HepG2 (cell line): ENCODE measurements around the gene SBNO1. TPM values are rescaled to one million over a fixed set of nuclear protein-coding genes. Genes with fewer than 3 reads are reported as not detected.

ENCODE experiments used
- ATAC-seq: fragments of 200-7000 bp; cut with Tn5 transposase; 3 replicates; pipeline ENCODE4 v1.9.1; 2020; ENCODE audit warnings: mild to moderate bottlenecking, moderate library complexity
- BruUV-seq: library from RNA; stranded (reverse); fragments of 400-500 nt; replicated peaks from 2 replicates; lab custom pipeline; 2021; lab: Mats Ljungman, UMichigan
- CTCF ChIA-PET: fragments of 300-600 bp; formaldehyde crosslinking; extraction: SDS; loops from one replicate; lab custom pipeline; 2021; ENCODE audit warnings: low total read pairs, inconsistent platforms, low intra/inter-chr PET ratio; lab: Yijun Ruan, JAX
- POLR2A ChIA-PET: fragments of 350-600 bp; sonication (Branson Sonifier 250); formaldehyde crosslinking; loops from one replicate; lab custom pipeline; 2020; ENCODE audit warnings: antibody characterized with exemption, inconsistent platforms; lab: Yijun Ruan, JAX
- DNase-seq: peaks from one replicate; pipeline ENCODE4 v3.0.0-alpha.2; 2015; ENCODE audit warnings: low spot score
- FAIRE-seq: peaks from 3 replicates; lab custom pipeline; 2011; peaks lifted over from hg19 to GRCh38; lab: Jason Lieb, UNC
- H2AFZ ChIP-seq: one replicate; pipeline ENCODE4 v1.6.1; 2011; ENCODE audit warnings: low read length, inconsistent platforms
- H3K27ac ChIP-seq: fragments of 300-600 bp; 3 replicates; pipeline ENCODE4 v1.8.0; 2011; ENCODE audit warnings: mixed run types, mild to moderate bottlenecking, mixed read lengths, low read length, inconsistent platforms; ENCODE audit not compliant: insufficient read depth; ENCODE audit errors: extremely low read length
- H3K27me3 ChIP-seq, 2 experiments: fragments of 200-600 bp in 1 of 2; 2 replicates in 1 of 2; 3 replicates in 1 of 2; pipeline versions ENCODE4 v1.6.0 to v1.8.0; 2011; ENCODE audit warnings: low read length in 2 of 2, mild to moderate bottlenecking in 2 of 2, moderate library complexity in 2 of 2, inconsistent platforms in 1 of 2; ENCODE audit not compliant: insufficient read depth in 2 of 2, control insufficient read depth in 1 of 2
- H3K36me3 ChIP-seq, 2 experiments: fragments of 200-600 bp in 1 of 2; replicated peaks in 1 of 2; 2 replicates in 1 of 2; 3 replicates in 1 of 2; pipeline versions ENCODE4 v1.5.1 to v1.8.0; 2011; ENCODE audit warnings: low read length in 2 of 2, inconsistent platforms in 1 of 2; ENCODE audit not compliant: insufficient read depth in 2 of 2, control insufficient read depth in 1 of 2
- H3K4me1 ChIP-seq: 2 replicates; pipeline ENCODE4 v1.5.1; 2012; ENCODE audit warnings: low read length, inconsistent platforms; ENCODE audit not compliant: insufficient read depth
- H3K4me2 ChIP-seq: 2 replicates; pipeline ENCODE4 v1.6.0; 2011; ENCODE audit warnings: low read depth, low read length, inconsistent platforms
- H3K4me3 ChIP-seq, 3 experiments: fragments of 200-600 bp in 1 of 3; sonication (generic), shearing (Covaris generic) in 1 of 3; replicated peaks in 1 of 3; 2 replicates each; pipeline ENCODE4 v1.5.1; 2011 to 2016; ENCODE audit warnings: low read length in 3 of 3, inconsistent platforms in 2 of 3, low read depth in 2 of 3, mild to moderate bottlenecking in 2 of 3, control low read depth in 1 of 3, mixed read lengths in 1 of 3; ENCODE audit not compliant: insufficient read depth in 1 of 3
- H3K79me2 ChIP-seq: one replicate; pipeline ENCODE4 v1.6.1; 2011; ENCODE audit warnings: low read length, inconsistent platforms; ENCODE audit not compliant: insufficient read depth
- H3K9ac ChIP-seq: 2 replicates; pipeline ENCODE4 v1.6.0; 2011; ENCODE audit warnings: mild to moderate bottlenecking, low read depth, low read length, inconsistent platforms; ENCODE audit not compliant: insufficient read depth
- H3K9me3 ChIP-seq: 2 replicates; pipeline ENCODE4 v1.5.1; 2012; ENCODE audit warnings: mild to moderate bottlenecking, low read length
- H4K20me1 ChIP-seq: 2 replicates; pipeline ENCODE4 v1.6.0; 2011; ENCODE audit warnings: inconsistent platforms, mild to moderate bottlenecking, low read length, moderate library complexity; ENCODE audit not compliant: insufficient read depth
- ATRX ChIP-seq: sonication (generic); formaldehyde crosslinking; IDR thresholded peaks from 2 replicates; pipeline ENCODE4 v1.4.0; 2020; ENCODE audit warnings: missing genetic modification reagents, borderline replicate concordance
- GFI1 ChIP-seq: sonication (generic); formaldehyde crosslinking; IDR thresholded peaks from 2 replicates; pipeline ENCODE4 v1.5.0; 2020; ENCODE audit warnings: missing genetic modification reagents, mild to moderate bottlenecking, borderline replicate concordance
- KDM3A ChIP-seq: IDR thresholded peaks from 2 replicates; pipeline ENCODE4 v1.6.1; 2018; ENCODE audit warnings: low read depth, missing compliant biosample characterization
- ZFY ChIP-seq: sonication (generic); formaldehyde crosslinking; IDR thresholded peaks from 2 replicates; pipeline ENCODE4 v1.4.0; 2020; ENCODE audit warnings: missing genetic modification reagents
- ZNF383 ChIP-seq: sonication (generic); formaldehyde crosslinking; IDR thresholded peaks from 2 replicates; pipeline ENCODE4 v1.4.0; 2020; ENCODE audit warnings: missing genetic modification reagents, mild to moderate bottlenecking, borderline replicate concordance
- WGBS: methylation state at CpG from one replicate; pipeline ENCODE4 v1.1.6; 2017; ENCODE audit warnings: low lambda C conversion rate; 5-methylcytosine and 5-hydroxymethylcytosine counted together
- in situ Hi-C: cut with HindIII; loops from 2 replicates; pipeline ENCODE4 v1.10.0; 2017; ENCODE audit warnings: low pct_unique_long_range_greater_than_20kb; ENCODE audit not compliant: extremely low pct_ligation_motif_present
- intact Hi-C: fragments of 100-400 bp; cut with micrococcal nuclease; formaldehyde crosslinking; loops from one replicate; pipeline ENCODE4 v1.10.0; 2022; ENCODE audit not compliant: unreplicated experiment
- polyA plus RNA-seq, 8 experiments: library from polyadenylated mRNA; depleted of rRNA in 3 of 8; stranded (reverse) in 7 of 8; unstranded in 1 of 8; fragments of >200 nt; fragmentation: Illumina TruSeq in 4 of 8; extraction: Trizol in 4 of 8; gene quantifications; 2 replicates each; pipeline versions ENCODE4 v1.2.1 to v1.2.3, GENCODE V29; 2011 to 2016; ENCODE audit warnings: low read depth in 4 of 8, missing spikeins in 1 of 8, mixed read lengths in 1 of 8; ENCODE audit not compliant: insufficient read depth in 1 of 8
- total RNA-seq, 5 experiments: library from RNA; depleted of rRNA; stranded (reverse); fragments of >200 nt; fragmentation: Illumina TruSeq; extraction: Trizol; gene quantifications; 2 replicates each; pipeline ENCODE4 v1.2.3, GENCODE V29; 2016; ENCODE audit warnings: low read depth in 1 of 5
- TF ChIP-seq, protein P1 (sequence below): sonication (generic); formaldehyde crosslinking; IDR thresholded peaks from 2 replicates; pipeline ENCODE4 v1.8.1; 2023; ENCODE audit warnings: mild to moderate bottlenecking, inconsistent platforms, moderate library complexity, missing genetic modification reagents, borderline replicate concordance
- TF ChIP-seq, protein P2 (sequence below): sonication (generic); formaldehyde crosslinking; IDR thresholded peaks from 2 replicates; pipeline ENCODE4 v1.5.0; 2020; ENCODE audit warnings: mild to moderate bottlenecking, missing genetic modification reagents, borderline replicate concordance
- TF ChIP-seq, protein P3 (sequence below): sonication (generic); formaldehyde crosslinking; IDR thresholded peaks from 2 replicates; pipeline ENCODE4 v1.4.0; 2020; ENCODE audit warnings: missing genetic modification reagents
- TF ChIP-seq, protein P4 (sequence below): sonication (generic); formaldehyde crosslinking; conservative IDR thresholded peaks from 2 replicates; pipeline ENCODE4 v1.4.0; 2020; ENCODE audit warnings: mild to moderate bottlenecking, missing genetic modification reagents, moderate library complexity

SBNO1 gene
- total and polyA plus RNA-seq, 2 of the 13 experiments (the other 11 are each of a cell fraction or from before 2014, with no cell fraction given): 10.9 to 40.2 TPM

DNA sequence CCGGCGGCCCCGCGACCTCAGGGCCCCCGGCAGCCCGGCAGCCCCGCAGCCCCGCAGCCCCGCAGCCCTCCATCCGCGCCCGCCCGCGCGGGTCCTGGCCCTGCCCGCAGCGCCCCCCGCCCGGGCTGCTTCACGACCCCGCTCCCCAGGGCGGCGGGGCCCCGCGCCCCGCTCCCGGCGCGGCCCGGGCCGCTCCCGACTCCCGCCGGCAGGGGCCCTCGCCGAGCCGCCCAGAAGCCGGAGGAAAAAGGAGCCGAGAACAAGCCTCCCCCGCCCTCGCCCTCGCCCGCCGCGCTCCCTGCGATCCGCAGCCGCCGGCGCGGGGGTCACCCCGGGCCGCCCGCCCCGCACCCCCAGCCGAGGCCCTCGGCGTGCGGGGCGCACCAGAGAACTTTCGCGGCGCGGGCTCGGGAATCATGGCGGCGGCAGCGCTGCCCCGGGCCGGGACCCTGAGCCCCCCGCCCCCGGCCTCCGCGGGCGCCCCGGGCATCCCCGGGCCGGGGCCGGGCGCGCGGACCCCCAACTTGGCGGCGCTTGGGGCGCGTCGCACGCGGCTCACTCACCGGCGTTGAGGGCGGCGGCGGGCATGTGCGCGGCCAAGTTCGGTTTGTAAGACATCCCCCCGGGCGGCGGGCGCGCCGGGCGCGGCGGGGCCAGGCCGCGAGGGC lies 93.5 kb downstream of the SBNO1 start (continued):
- TF ChIP-seq ATRX (CRISPR knock-in tag) (no peak), ZFY (CRISPR knock-in tag) (peak; percentile 12; the same call in 1 of the 2 replicates)
- TF ChIP-seq, protein P1, sequence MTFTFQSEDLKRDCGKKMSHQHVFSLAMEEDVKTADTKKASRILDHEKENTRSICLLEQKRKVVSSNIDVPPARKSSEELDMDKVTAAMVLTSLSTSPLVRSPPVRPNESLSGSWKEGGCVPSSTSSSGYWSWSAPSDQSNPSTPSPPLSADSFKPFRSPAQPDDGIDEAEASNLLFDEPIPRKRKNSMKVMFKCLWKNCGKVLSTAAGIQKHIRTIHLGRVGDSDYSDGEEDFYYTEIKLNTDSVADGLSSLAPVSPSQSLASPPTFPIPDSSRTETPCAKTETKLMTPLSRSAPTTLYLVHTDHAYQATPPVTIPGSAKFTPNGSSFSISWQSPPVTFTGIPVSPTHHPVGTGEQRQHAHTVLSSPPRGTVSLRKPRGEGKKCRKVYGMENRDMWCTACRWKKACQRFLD (CRISPR knock-in tag): no peak

DNA sequence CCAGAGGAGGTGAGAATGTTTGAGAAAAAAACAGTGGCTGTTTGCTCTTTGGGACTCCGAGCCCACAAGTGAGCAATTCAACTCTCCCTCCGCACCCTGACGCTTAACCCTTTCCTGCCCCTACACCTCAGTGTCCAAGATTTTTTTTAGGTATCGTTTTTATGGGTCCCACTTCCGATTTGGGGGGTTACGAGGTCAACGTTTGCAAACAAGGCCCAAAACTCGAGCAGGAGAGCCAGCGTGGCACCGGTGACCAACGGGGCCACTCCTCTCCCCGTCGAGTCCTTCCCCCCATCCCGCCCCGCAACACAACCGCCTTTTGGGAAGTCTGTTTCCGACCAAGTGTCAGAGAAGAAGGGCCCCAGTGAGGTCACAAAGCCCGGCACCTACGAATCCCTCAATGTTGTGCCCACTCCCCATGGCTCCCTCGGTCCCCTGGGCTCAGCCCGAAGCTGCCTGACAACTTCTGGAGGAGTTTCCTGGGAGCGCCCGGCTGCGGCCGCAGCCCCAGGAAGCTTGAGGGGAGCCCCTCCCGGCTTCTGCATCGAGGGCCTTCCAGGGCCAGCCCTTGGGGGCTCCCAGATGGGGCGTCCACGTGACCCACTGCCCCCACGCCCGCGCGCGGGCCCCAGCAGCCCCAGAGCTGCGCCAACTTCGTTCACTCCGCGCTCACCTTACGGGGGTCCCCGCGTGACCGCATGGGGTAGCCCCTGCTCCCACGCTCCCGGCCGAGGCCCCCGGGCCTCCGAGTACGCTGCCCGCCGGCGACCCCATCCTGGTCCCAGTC lies 94.2 kb downstream of the SBNO1 start:
- H3K27me3 ChIP-seq: no peaks in the 10 kb centered on the region; a peak in 1 of 5 replicates
- H4K20me1 ChIP-seq: no peaks in the 10 kb centered on the region
- TSS peak; percentile 55 for BruUV-seq
- peaks cover 23% of the 10 kb centered on the region for H3K4me1 ChIP-seq
- ChIA-PET POLR2A (interaction anchor here (1.3 to 4.6 kb wide), 3 partner anchors 12 to 113 kb away, joined by 3 to 18 read pairs (median 4); partner anchors contain the start of genes KMT5A, MPHOSPH9 and MTRFR), CTCF (no interaction called here)
- H3K9me3 ChIP-seq: no peaks in the 10 kb centered on the region
- peak overlapping the region; percentile 83 for H3K27ac ChIP-seq
- no peak overlapping the region for H2AFZ ChIP-seq
- DNase-seq (peak; percentile 92), FAIRE-seq (peak; percentile 97), ATAC-seq (peak; percentile 10)
- H3K36me3 ChIP-seq: peaks cover 17% of the 10 kb centered on the region in 2 experiments; a peak in 4 of 5 replicates
- WGBS: under 1% methylated on average over 17 of the region's 51 CpGs
- peak overlapping the region; percentile 78 for H3K4me2 ChIP-seq
- H3K9ac ChIP-seq: peak overlapping the region; percentile 86
- peak overlapping the region; percentile 71 to 95 (median 81) for H3K4me3 ChIP-seq
- H3K79me2 ChIP-seq: peaks cover 38% of the 10 kb centered on the region
- intact Hi-C loops: no loop called here
- in situ Hi-C loops: no loop called here
- TF ChIP-seq, protein P2, sequence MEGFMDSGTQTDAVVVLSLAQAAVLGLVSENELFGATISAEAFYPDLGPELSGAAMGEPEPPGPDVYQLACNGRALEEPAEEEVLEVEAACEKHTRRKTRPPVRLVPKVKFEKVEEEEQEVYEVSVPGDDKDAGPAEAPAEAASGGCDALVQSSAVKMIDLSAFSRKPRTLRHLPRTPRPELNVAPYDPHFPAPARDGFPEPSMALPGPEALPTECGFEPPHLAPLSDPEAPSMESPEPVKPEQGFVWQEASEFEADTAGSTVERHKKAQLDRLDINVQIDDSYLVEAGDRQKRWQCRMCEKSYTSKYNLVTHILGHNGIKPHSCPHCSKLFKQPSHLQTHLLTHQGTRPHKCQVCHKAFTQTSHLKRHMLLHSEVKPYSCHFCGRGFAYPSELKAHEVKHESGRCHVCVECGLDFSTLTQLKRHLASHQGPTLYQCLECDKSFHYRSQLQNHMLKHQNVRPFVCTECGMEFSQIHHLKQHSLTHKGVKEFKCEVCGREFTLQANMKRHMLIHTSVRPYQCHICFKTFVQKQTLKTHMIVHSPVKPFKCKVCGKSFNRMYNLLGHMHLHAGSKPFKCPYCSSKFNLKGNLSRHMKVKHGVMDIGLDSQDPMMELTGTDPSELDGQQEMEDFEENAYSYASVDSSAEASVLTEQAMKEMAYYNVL: 0 out of 2 replicates have a peak, but pooled peaks have one; percentile 63
- TF ChIP-seq KDM3A (CRISPR knock-in tag): no peak
- TF ChIP-seq ZNF383 (CRISPR knock-in tag): no peak
- peak; percentile 50; the same call in 1 of the 2 replicates for TF ChIP-seq GFI1 (CRISPR knock-in tag)
- TF ChIP-seq, protein P3, sequence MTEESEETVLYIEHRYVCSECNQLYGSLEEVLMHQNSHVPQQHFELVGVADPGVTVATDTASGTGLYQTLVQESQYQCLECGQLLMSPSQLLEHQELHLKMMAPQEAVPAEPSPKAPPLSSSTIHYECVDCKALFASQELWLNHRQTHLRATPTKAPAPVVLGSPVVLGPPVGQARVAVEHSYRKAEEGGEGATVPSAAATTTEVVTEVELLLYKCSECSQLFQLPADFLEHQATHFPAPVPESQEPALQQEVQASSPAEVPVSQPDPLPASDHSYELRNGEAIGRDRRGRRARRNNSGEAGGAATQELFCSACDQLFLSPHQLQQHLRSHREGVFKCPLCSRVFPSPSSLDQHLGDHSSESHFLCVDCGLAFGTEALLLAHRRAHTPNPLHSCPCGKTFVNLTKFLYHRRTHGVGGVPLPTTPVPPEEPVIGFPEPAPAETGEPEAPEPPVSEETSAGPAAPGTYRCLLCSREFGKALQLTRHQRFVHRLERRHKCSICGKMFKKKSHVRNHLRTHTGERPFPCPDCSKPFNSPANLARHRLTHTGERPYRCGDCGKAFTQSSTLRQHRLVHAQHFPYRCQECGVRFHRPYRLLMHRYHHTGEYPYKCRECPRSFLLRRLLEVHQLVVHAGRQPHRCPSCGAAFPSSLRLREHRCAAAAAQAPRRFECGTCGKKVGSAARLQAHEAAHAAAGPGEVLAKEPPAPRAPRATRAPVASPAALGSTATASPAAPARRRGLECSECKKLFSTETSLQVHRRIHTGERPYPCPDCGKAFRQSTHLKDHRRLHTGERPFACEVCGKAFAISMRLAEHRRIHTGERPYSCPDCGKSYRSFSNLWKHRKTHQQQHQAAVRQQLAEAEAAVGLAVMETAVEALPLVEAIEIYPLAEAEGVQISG (CRISPR knock-in tag): peak; percentile 52; the same call in 1 of the 2 replicates
- TF ChIP-seq, protein P4, sequence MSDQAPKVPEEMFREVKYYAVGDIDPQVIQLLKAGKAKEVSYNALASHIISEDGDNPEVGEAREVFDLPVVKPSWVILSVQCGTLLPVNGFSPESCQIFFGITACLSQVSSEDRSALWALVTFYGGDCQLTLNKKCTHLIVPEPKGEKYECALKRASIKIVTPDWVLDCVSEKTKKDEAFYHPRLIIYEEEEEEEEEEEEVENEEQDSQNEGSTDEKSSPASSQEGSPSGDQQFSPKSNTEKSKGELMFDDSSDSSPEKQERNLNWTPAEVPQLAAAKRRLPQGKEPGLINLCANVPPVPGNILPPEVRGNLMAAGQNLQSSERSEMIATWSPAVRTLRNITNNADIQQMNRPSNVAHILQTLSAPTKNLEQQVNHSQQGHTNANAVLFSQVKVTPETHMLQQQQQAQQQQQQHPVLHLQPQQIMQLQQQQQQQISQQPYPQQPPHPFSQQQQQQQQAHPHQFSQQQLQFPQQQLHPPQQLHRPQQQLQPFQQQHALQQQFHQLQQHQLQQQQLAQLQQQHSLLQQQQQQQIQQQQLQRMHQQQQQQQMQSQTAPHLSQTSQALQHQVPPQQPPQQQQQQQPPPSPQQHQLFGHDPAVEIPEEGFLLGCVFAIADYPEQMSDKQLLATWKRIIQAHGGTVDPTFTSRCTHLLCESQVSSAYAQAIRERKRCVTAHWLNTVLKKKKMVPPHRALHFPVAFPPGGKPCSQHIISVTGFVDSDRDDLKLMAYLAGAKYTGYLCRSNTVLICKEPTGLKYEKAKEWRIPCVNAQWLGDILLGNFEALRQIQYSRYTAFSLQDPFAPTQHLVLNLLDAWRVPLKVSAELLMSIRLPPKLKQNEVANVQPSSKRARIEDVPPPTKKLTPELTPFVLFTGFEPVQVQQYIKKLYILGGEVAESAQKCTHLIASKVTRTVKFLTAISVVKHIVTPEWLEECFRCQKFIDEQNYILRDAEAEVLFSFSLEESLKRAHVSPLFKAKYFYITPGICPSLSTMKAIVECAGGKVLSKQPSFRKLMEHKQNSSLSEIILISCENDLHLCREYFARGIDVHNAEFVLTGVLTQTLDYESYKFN (CRISPR knock-in tag): peak; percentile 73
